Neural progenitor cell (in vitro differentiated cells): ENCODE measurements around the gene MS4A10. TPM values are rescaled to one million over a fixed set of nuclear protein-coding genes. Genes with fewer than 3 reads are reported as not detected.

Experiments
- DNase-seq: peaks from one replicate; pipeline ENCODE4 v3.0.0-alpha.2; 2016; ENCODE audit warnings: low spot score
- H2AFZ ChIP-seq: fragments of 200-600 bp; sonication (generic); replicated peaks from 2 replicates; pipeline ENCODE4 v1.6.1; 2016; ENCODE audit warnings: antibody characterized with exemption
- H3F3A ChIP-seq: fragments of 200-600 bp; sonication (generic); 2 replicates; pipeline ENCODE4 v1.6.1; 2016; ENCODE audit warnings: antibody characterized with exemption, low read depth
- H3K27ac ChIP-seq: fragments of 200-600 bp; sonication (generic); 2 replicates; pipeline ENCODE4 v1.5.1; 2016; ENCODE audit warnings: mild to moderate bottlenecking
- H3K27me3 ChIP-seq: fragments of 200-600 bp; sonication (generic); 2 replicates; pipeline ENCODE4 v1.6.1; 2016; ENCODE audit warnings: mild to moderate bottlenecking, moderate library complexity
- H3K36me3 ChIP-seq: fragments of 200-600 bp; sonication (generic); 2 replicates; pipeline ENCODE4 v1.5.1; 2016
- H3K4me1 ChIP-seq: fragments of 200-600 bp; sonication (generic); 2 replicates; pipeline ENCODE4 v1.6.1; 2016; ENCODE audit warnings: mixed run types
- H3K4me2 ChIP-seq: fragments of 200-600 bp; sonication (generic); 2 replicates; pipeline ENCODE4 v1.6.1; 2016
- H3K4me3 ChIP-seq: fragments of 200-600 bp; sonication (generic); 2 replicates; pipeline ENCODE4 v1.5.1; 2016
- H3K79me2 ChIP-seq: fragments of 200-600 bp; sonication (generic); 2 replicates; pipeline ENCODE4 v1.6.1; 2016; ENCODE audit warnings: low read depth
- H3K9ac ChIP-seq: fragments of 200-600 bp; sonication (generic); 2 replicates; pipeline ENCODE4 v1.6.1; 2016
- H3K9me3 ChIP-seq: fragments of 200-600 bp; sonication (generic); 2 replicates; pipeline ENCODE4 v1.5.1; 2016; ENCODE audit warnings: low read depth
- H4K20me1 ChIP-seq: fragments of 200-600 bp; sonication (generic); 2 replicates; pipeline ENCODE4 v1.6.1; 2016; ENCODE audit warnings: low read depth
- H3K27ac Mint-ChIP-seq: 3 replicates; pipeline ENCODE4 v1.8.0; 2021; ENCODE audit warnings: mixed read lengths
- H3K27me3 Mint-ChIP-seq: 2 replicates; pipeline ENCODE4 v1.8.0; 2022; ENCODE audit warnings: low read depth, mild to moderate bottlenecking, inconsistent platforms, moderate library complexity, mixed read lengths; ENCODE audit not compliant: insufficient read depth
- H3K36me3 Mint-ChIP-seq: 3 replicates; pipeline ENCODE4 v1.8.0; 2021; ENCODE audit warnings: mixed read lengths
- H3K4me1 Mint-ChIP-seq: 3 replicates; pipeline ENCODE4 v1.8.0; 2021; ENCODE audit warnings: mixed read lengths
- H3K4me3 Mint-ChIP-seq: 3 replicates; pipeline ENCODE4 v1.8.0; 2021; ENCODE audit warnings: mild to moderate bottlenecking, moderate library complexity, mixed read lengths
- H3K9me3 Mint-ChIP-seq: 3 replicates; pipeline ENCODE4 v1.8.0; 2020; ENCODE audit warnings: mixed read lengths
- CTCF ChIP-seq: fragments of 200-600 bp; sonication (generic); IDR thresholded peaks from 2 replicates; pipeline ENCODE4 v1.5.1; 2017; ENCODE audit warnings: antibody characterized with exemption, mild to moderate bottlenecking
- EZH2 ChIP-seq: fragments of 200-600 bp; sonication (generic); IDR thresholded peaks from 2 replicates; pipeline ENCODE4 v1.6.1; 2017; ENCODE audit warnings: antibody characterized with exemption, mild to moderate bottlenecking, moderate library complexity
- EZH2phosphoT487 ChIP-seq: fragments of 200-600 bp; sonication (generic); IDR thresholded peaks from 2 replicates; pipeline ENCODE4 v1.6.1; 2017; ENCODE audit warnings: antibody characterized with exemption
- total RNA-seq: library from RNA; depleted of rRNA; stranded (reverse); fragments of >200 nt; gene quantifications from 2 replicates; pipeline ENCODE4 v1.2.3, GENCODE V29; 2015; ENCODE audit warnings: low replicate concordance

The MS4A10 gene
- total RNA-seq, 1 donor from 2014 or later = not detected

- Histone ChIP-seq H3K27ac (no peak overlapping the region), H3F3A (no peaks in the 10 kb centered on the region), H3K4me1 (no peaks in the 10 kb centered on the region), H3K27me3 (peaks cover 12% of the 10 kb centered on the region), H3K79me2 (no peaks in the 10 kb centered on the region), H3K4me3 (no peak overlapping the region), H3K9me3 (no peaks in the 10 kb centered on the region), H3K36me3 (no peaks in the 10 kb centered on the region), H3K9ac (no peak overlapping the region), H3K4me2 (no peak overlapping the region), H2AFZ (no peak overlapping the region), H4K20me1 (no peaks in the 10 kb centered on the region)
- Mint-ChIP-seq H3K27me3 (peaks cover 8% of the 10 kb centered on the region), H3K27ac (no peak overlapping the region), H3K9me3 (peaks cover 3% of the 10 kb centered on the region), H3K36me3 (no peaks in the 10 kb centered on the region), H3K4me3 (no peak overlapping the region), H3K4me1 (no peaks in the 10 kb centered on the region)
- DNase-seq = no peak
- TF ChIP-seq EZH2phosphoT487 (no peak), EZH2 (no peak), CTCF (no peak)
Measured at GRCh38 chr11:60764879-60765278, 20.3 kb upstream of the MS4A10 start.

GRCh38 chr11:60765355-60765754 is 19.8 kb upstream of the MS4A10 start:
- Mint-ChIP-seq H3K27me3 (peaks cover 7% of the 10 kb centered on the region), H3K4me3 (no peak overlapping the region)

GRCh38 chr11:60766547-60766946 is 18.6 kb upstream of the MS4A10 start:
- Mint-ChIP-seq H3K9me3 (peaks cover 3% of the 10 kb centered on the region), H3K4me1 (no peaks in the 10 kb centered on the region), H3K27ac (no peak overlapping the region), H3K36me3 (no peaks in the 10 kb centered on the region), H3K27me3 (peaks cover 5% of the 10 kb centered on the region), H3K4me3 (no peak overlapping the region)
- Histone ChIP-seq H3K9me3 (no peaks in the 10 kb centered on the region), H3K36me3 (no peaks in the 10 kb centered on the region), H2AFZ (no peak overlapping the region), H3K4me1 (no peaks in the 10 kb centered on the region), H4K20me1 (no peaks in the 10 kb centered on the region), H3K27ac (no peak overlapping the region), H3K79me2 (no peaks in the 10 kb centered on the region), H3K27me3 (peaks cover 12% of the 10 kb centered on the region), H3F3A (no peaks in the 10 kb centered on the region), H3K4me3 (no peak overlapping the region), H3K9ac (no peak overlapping the region), H3K4me2 (no peak overlapping the region)
- no peak for DNase-seq
- TF ChIP-seq EZH2 (no peak), CTCF (no peak), EZH2phosphoT487 (no peak)

More at GRCh38 chr11:60765355-60765754, 19.8 kb upstream of the MS4A10 start:
- no peak overlapping the region for H3K4me2 ChIP-seq
- no peaks in the 10 kb centered on the region for H3F3A ChIP-seq
- no peaks in the 10 kb centered on the region for H4K20me1 ChIP-seq
- Mint-ChIP-seq H3K27ac (no peak overlapping the region), H3K9me3 (peaks cover 3% of the 10 kb centered on the region), H3K4me1 (no peaks in the 10 kb centered on the region), H3K36me3 (no peaks in the 10 kb centered on the region)
- H3K9me3 ChIP-seq = no peaks in the 10 kb centered on the region
- DNase-seq = no peak
- no peak for TF ChIP-seq EZH2phosphoT487
- TF ChIP-seq EZH2 = no peak
- no peak for TF ChIP-seq CTCF
- H3K36me3 ChIP-seq = no peaks in the 10 kb centered on the region
- H3K4me3 ChIP-seq = no peak overlapping the region
- no peaks in the 10 kb centered on the region for H3K4me1 ChIP-seq
- H3K27me3 ChIP-seq = peaks cover 12% of the 10 kb centered on the region
- no peak overlapping the region for H3K9ac ChIP-seq
- H2AFZ ChIP-seq = no peak overlapping the region
- no peaks in the 10 kb centered on the region for H3K79me2 ChIP-seq
- H3K27ac ChIP-seq = no peak overlapping the region
